Measurements from ENCODE around the gene EXOC2. TPM values are rescaled to one million over a fixed set of nuclear protein-coding genes. Genes with fewer than 3 reads are reported as not detected.

EXOC2 gene
- total and polyA plus RNA-seq, 10 donors, result 7.0 to 32.8 (median 25.3) TPM

GRCh38 chr6:636488-636887, 56.5 kb downstream of the EXOC2 start:
- no peak for DNase-seq
- WGBS, 5 donors, result 50 to 66% (median 63%) methylated on average over 5 of the region's 5 CpGs
- H3K4me1 ChIP-seq, result no peaks in the 10 kb centered on the region
- peaks cover 0 to under 1% (median 0%) of the 10 kb centered on the region in 8 donors for H3K9me3 ChIP-seq
- intact Hi-C loops (cut with DNase I; ENCODE audit: low total_unique reads), result no loop called here
- peaks cover 0 to 75% (median 18%) of the 10 kb centered on the region in 6 donors for H3K36me3 ChIP-seq
- H3K27me3 ChIP-seq (replicated peaks in 1 of 7), result no peaks in the 10 kb centered on the region
- TF ChIP-seq POLR2A (IDR thresholded peaks at IDR 0.05), result no peak
- H3K27ac ChIP-seq, result no peak overlapping the region
- no peak overlapping the region for H3K4me3 ChIP-seq

- peaks cover 0 to 79% (median 18%) of the 10 kb centered on the region in 6 donors for H3K36me3 ChIP-seq
- H3K27ac ChIP-seq, result no peak overlapping the region
Observed at GRCh38 chr6:635233-635632, 57.7 kb downstream of the EXOC2 start.

GRCh38 chr6:633611-634010, 59.3 kb downstream of the EXOC2 start:
- TF ChIP-seq POLR2AphosphoS5 (IDR thresholded peaks at IDR 0.05), result no peak
- no peak for TF ChIP-seq CTCF (IDR thresholded peaks at IDR 0.05 in 8 of 11, conservative IDR thresholded peaks at IDR 0.05 in 3 of 11)
- TF ChIP-seq POLR2A (IDR thresholded peaks at IDR 0.05), result no peak
- Histone ChIP-seq H3K27me3 (replicated peaks in 1 of 7) (no peaks in the 10 kb centered on the region), H3K4me3 (no peak overlapping the region), H3K27ac (no peak overlapping the region), H3K9me3 (no peaks in the 10 kb centered on the region), H3K4me1 (peaks cover 0 to 5% (median 0%) of the 10 kb centered on the region in 6 donors), H3K36me3 (peaks cover 0 to 75% (median 18%) of the 10 kb centered on the region in 6 donors)
- intact Hi-C loops (cut with DNase I; ENCODE audit: low total_unique reads), result no loop called here
- 82 to 95% (median 86%) methylated on average over 1 of the region's 1 CpG for WGBS, 5 donors
- DNase-seq, result no peak

More at GRCh38 chr6:635233-635632, 57.7 kb downstream of the EXOC2 start:
- no peaks in the 10 kb centered on the region for H3K27me3 ChIP-seq (replicated peaks in 1 of 7)
- no peak for TF ChIP-seq POLR2A (IDR thresholded peaks at IDR 0.05)
- no peak for TF ChIP-seq POLR2AphosphoS5 (IDR thresholded peaks at IDR 0.05)
- TF ChIP-seq CTCF (IDR thresholded peaks at IDR 0.05 in 8 of 11, conservative IDR thresholded peaks at IDR 0.05 in 3 of 11), result no peak
- H3K4me3 ChIP-seq, result no peak overlapping the region
- no peaks in the 10 kb centered on the region for H3K4me1 ChIP-seq
- H3K9me3 ChIP-seq, result no peaks in the 10 kb centered on the region
- 94 to 97% (median 96%) methylated on average over 5 of the region's 5 CpGs for WGBS, 5 donors
- DNase-seq, result no peak
- intact Hi-C loops (cut with DNase I; ENCODE audit: low total_unique reads), result no loop called here

GRCh38 chr6:628766-629165, 64.2 kb downstream of the EXOC2 start:
- TF ChIP-seq POLR2A (IDR thresholded peaks at IDR 0.05) (no peak), CTCF (IDR thresholded peaks at IDR 0.05 in 8 of 11, conservative IDR thresholded peaks at IDR 0.05 in 3 of 11) (no peak), POLR2AphosphoS5 (IDR thresholded peaks at IDR 0.05) (no peak)
- Histone ChIP-seq H3K27ac (no peak overlapping the region), H3K4me1 (peaks cover 0 to 7% (median 0%) of the 10 kb centered on the region in 6 donors), H3K27me3 (replicated peaks in 1 of 7) (no peaks in the 10 kb centered on the region), H3K9me3 (no peaks in the 10 kb centered on the region), H3K4me3 (no peak overlapping the region), H3K36me3 (peaks cover 0 to 80% (median 4%) of the 10 kb centered on the region in 6 donors)
- 39 to 56% (median 45%) methylated on average over 3 of the region's 3 CpGs for WGBS, 5 donors
- DNase-seq, result no peak
- intact Hi-C loops (cut with DNase I; ENCODE audit: low total_unique reads), result no loop called here

- 84 to 95% (median 94%) methylated on average over 9 of the region's 9 CpGs for WGBS, 5 donors
- H3K4me1 ChIP-seq, result peaks cover 0 to 7% (median 0%) of the 10 kb centered on the region in 6 donors
- DNase-seq, result no peak
- H3K36me3 ChIP-seq, result peaks cover 0 to 80% (median 6%) of the 10 kb centered on the region in 6 donors
- intact Hi-C loops (cut with DNase I; ENCODE audit: low total_unique reads), result no loop called here
- no peaks in the 10 kb centered on the region for H3K9me3 ChIP-seq
- no peaks in the 10 kb centered on the region for H3K27me3 ChIP-seq (replicated peaks in 1 of 7)
- TF ChIP-seq CTCF (IDR thresholded peaks at IDR 0.05 in 8 of 11, conservative IDR thresholded peaks at IDR 0.05 in 3 of 11) (no peak), POLR2A (IDR thresholded peaks at IDR 0.05) (no peak), POLR2AphosphoS5 (IDR thresholded peaks at IDR 0.05) (no peak)
- no peak overlapping the region for H3K4me3 ChIP-seq
- no peak overlapping the region for H3K27ac ChIP-seq
Observed at GRCh38 chr6:626236-626635, 66.7 kb downstream of the EXOC2 start.

All from spleen (tissue), 11 donors.